Loucy (cell line): ENCODE results near the gene SIRT7.

ENCODE experiments used
- H2AFZ ChIP-seq: fragments of 200-600 bp; sonication (generic); 2 replicates; pipeline ENCODE4 v1.6.0; 2016; ENCODE audit warnings: antibody characterized with exemption, mild to moderate bottlenecking, low read length, moderate library complexity
- H3F3A ChIP-seq: fragments of 200-600 bp; 2 replicates; pipeline ENCODE4 v1.6.0; 2016; ENCODE audit warnings: antibody characterized with exemption, low read depth, mild to moderate bottlenecking
- H3K27me3 ChIP-seq: fragments of 200-600 bp; sonication (generic); 2 replicates; pipeline ENCODE4 v1.6.1; 2014; ENCODE audit warnings: low read length, mild to moderate bottlenecking; ENCODE audit not compliant: insufficient read depth, poor library complexity, severe bottlenecking
- H3K36me3 ChIP-seq: fragments of 200-600 bp; sonication (generic); 2 replicates; pipeline ENCODE4 v1.6.1; 2016; ENCODE audit warnings: low read length; ENCODE audit not compliant: insufficient read depth
- H3K4me1 ChIP-seq: fragments of 200-600 bp; sonication (generic); 2 replicates; pipeline ENCODE4 v1.5.1; 2014; ENCODE audit warnings: low read length, mild to moderate bottlenecking; ENCODE audit not compliant: insufficient read depth, poor library complexity, severe bottlenecking
- H3K4me2 ChIP-seq: fragments of 200-600 bp; sonication (generic); 2 replicates; pipeline ENCODE4 v1.6.0; 2014; ENCODE audit warnings: antibody characterized with exemption, low read length, low read depth, mild to moderate bottlenecking; ENCODE audit not compliant: poor library complexity, severe bottlenecking
- H3K4me3 ChIP-seq: fragments of 200-600 bp; sonication (generic); 2 replicates; pipeline ENCODE4 v1.5.1; 2014; ENCODE audit warnings: low read length, mild to moderate bottlenecking, mixed read lengths; ENCODE audit not compliant: poor library complexity, severe bottlenecking
- H3K79me2 ChIP-seq: fragments of 200-600 bp; sonication (generic); 2 replicates; pipeline ENCODE4 v1.6.1; 2014; ENCODE audit warnings: low read length; ENCODE audit not compliant: insufficient read depth
- H3K9ac ChIP-seq: fragments of 200-600 bp; sonication (generic); 2 replicates; pipeline ENCODE4 v1.6.0; 2014; ENCODE audit warnings: mild to moderate bottlenecking, low read depth, low read length, moderate library complexity; ENCODE audit not compliant: poor library complexity, severe bottlenecking
- H3K9me2 ChIP-seq: fragments of 200-600 bp; sonication (generic); replicated peaks from 2 replicates; pipeline ENCODE4 v1.6.1; 2016; ENCODE audit warnings: low read depth, low read length, mixed read lengths
- H3K9me3 ChIP-seq: fragments of 200-600 bp; sonication (generic); 2 replicates; pipeline ENCODE4 v1.6.1; 2014; ENCODE audit warnings: mild to moderate bottlenecking, antibody characterized with exemption, low read length, low read depth; ENCODE audit not compliant: insufficient read depth
- H4K20me1 ChIP-seq: fragments of 200-600 bp; sonication (generic); 2 replicates; pipeline ENCODE4 v1.6.0; 2014; ENCODE audit warnings: antibody characterized with exemption, low read length, mild to moderate bottlenecking; ENCODE audit not compliant: insufficient read depth, poor library complexity, severe bottlenecking
- EZH2phosphoT487 ChIP-seq: fragments of 200-600 bp; IDR thresholded peaks from 2 replicates; pipeline ENCODE4 v1.6.1; 2018; ENCODE audit warnings: antibody characterized with exemption, mild to moderate bottlenecking, moderate library complexity, borderline replicate concordance
- TF ChIP-seq, protein P1 (sequence below): fragments of 200-600 bp; sonication (generic); conservative IDR thresholded peaks from 2 replicates; pipeline ENCODE4 v1.5.1; 2014; ENCODE audit warnings: mild to moderate bottlenecking, antibody characterized with exemption, low read length

Gene SIRT7

DNA sequence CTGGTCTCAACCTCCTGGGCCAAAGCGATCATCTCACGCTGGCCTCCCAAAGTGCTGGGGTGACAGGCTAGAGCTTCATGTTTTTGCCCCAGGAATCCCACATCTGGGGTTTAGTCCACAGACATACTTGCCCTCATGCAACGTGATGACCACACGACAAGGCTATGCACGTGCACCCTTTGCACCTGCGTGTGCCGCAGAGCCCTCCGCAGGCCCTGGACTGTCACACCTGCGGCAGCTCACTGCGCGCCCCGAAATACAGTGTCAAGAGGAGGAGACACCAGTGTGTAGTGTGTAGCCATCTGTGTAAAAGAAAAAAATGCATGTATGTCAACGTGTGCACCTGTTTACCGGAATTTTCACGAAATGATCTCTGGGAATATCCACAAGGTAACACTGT lies 32.5 kb upstream of the SIRT7 start:
- H4K20me1 ChIP-seq = no peaks in the 10 kb centered on the region
- H3K9me3 ChIP-seq = no peaks in the 10 kb centered on the region
- no peaks in the 10 kb centered on the region for H3K27me3 ChIP-seq
- H3K9me2 ChIP-seq = no peaks in the 10 kb centered on the region
- H2AFZ ChIP-seq = no peak overlapping the region
- no peaks in the 10 kb centered on the region for H3K79me2 ChIP-seq
- no peak overlapping the region for H3K4me3 ChIP-seq
- no peak overlapping the region for H3K9ac ChIP-seq
- H3K4me2 ChIP-seq = no peak overlapping the region
- no peak for TF ChIP-seq EZH2phosphoT487
- TF ChIP-seq, protein P1, sequence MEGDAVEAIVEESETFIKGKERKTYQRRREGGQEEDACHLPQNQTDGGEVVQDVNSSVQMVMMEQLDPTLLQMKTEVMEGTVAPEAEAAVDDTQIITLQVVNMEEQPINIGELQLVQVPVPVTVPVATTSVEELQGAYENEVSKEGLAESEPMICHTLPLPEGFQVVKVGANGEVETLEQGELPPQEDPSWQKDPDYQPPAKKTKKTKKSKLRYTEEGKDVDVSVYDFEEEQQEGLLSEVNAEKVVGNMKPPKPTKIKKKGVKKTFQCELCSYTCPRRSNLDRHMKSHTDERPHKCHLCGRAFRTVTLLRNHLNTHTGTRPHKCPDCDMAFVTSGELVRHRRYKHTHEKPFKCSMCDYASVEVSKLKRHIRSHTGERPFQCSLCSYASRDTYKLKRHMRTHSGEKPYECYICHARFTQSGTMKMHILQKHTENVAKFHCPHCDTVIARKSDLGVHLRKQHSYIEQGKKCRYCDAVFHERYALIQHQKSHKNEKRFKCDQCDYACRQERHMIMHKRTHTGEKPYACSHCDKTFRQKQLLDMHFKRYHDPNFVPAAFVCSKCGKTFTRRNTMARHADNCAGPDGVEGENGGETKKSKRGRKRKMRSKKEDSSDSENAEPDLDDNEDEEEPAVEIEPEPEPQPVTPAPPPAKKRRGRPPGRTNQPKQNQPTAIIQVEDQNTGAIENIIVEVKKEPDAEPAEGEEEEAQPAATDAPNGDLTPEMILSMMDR = no peak
- no peaks in the 10 kb centered on the region for H3K36me3 ChIP-seq
- H3F3A ChIP-seq = no peaks in the 10 kb centered on the region
- no peaks in the 10 kb centered on the region for H3K4me1 ChIP-seq

DNA sequence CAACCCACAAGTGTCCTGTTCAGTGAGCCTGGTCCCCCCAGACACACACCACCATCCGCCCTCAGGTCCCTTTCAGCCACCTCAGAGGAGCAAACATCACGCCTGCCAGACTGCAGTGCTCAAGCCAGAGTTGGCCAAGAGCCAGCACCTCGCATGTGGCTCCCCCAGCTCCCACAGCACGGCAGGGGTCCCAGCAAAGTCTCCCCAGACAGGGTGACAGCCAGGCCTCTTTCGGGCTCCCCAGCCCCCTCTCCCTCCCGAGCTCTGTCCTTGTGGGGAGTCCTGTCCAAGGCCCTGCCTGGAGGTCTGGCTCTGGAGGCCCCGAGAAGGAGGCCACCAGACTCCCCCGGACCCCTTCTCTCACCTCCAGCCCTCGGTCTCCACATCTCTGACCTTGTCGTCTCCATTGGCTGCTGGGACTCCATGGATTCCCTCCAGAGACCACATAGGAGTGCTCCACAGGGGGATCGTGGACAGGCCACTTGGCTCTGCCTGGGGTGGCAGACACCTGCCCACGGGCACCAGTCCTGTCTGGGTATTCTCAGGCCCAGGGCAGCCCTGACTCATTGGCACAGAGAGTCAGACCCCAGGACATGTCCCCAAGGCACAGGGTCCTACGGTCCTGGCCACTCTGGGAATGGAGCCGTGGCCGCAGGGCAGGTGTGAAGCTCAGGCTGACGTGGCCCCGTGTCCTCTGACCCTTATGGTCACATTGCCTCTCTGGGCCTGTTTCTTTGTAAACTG lies 30.8 kb upstream of the SIRT7 start:
- Histone ChIP-seq H3K79me2 (no peaks in the 10 kb centered on the region), H3K9ac (no peak overlapping the region), H3K4me2 (no peak overlapping the region)

DNA sequence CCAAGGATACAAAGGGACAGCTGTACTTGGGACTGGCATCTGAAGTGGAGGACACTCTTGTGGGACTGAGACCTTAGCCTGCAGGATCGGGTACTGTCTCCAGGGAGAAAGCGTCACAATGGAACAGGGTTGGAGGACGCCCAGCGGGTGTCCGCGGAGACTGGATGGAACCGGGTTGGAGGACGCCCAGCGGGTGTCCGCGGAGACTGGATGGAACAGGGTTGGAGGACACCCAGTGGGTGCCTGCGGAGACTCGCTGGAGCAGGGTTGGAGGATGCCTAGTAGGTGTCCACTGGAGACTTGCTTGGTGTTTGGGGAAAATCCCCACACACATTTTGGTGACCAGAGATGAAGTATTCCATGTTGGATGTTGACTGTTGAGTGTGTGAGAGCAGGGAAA lies 29.2 kb upstream of the SIRT7 start, which contains the start of gene MYADML2:
Gene MYADML2, minus strand, starts transcription at position 45 of the 400 bp plus-strand sequence. CDS start 5,492 bp downstream, outside the sequence.
- TF ChIP-seq EZH2phosphoT487 = no peak
- TF ChIP-seq, protein P1 = no peak
- Histone ChIP-seq H3K4me3 (no peak within 1 kb of the TSS), H3K9ac (no peak within 1 kb of the TSS), H3K79me2 (no peaks in the 10 kb centered on the region), H3K36me3 (no peaks in the 10 kb centered on the region), H3K9me3 (no peaks in the 10 kb centered on the region), H3F3A (no peaks in the 10 kb centered on the region), H2AFZ (no peak within 1 kb of the TSS), H4K20me1 (no peaks in the 10 kb centered on the region), H3K4me1 (no peaks in the 10 kb centered on the region), H3K9me2 (no peaks in the 10 kb centered on the region), H3K4me2 (no peak within 1 kb of the TSS), H3K27me3 (no peaks in the 10 kb centered on the region)

More for the DNA sequence above, 30.8 kb upstream of the SIRT7 start:
- H3K9me3 ChIP-seq = no peaks in the 10 kb centered on the region
- H2AFZ ChIP-seq = no peak overlapping the region
- H3K4me3 ChIP-seq = no peak overlapping the region
- TF ChIP-seq EZH2phosphoT487 = no peak
- TF ChIP-seq, protein P1 = no peak
- no peaks in the 10 kb centered on the region for H3K4me1 ChIP-seq
- H3K9me2 ChIP-seq = no peaks in the 10 kb centered on the region
- no peaks in the 10 kb centered on the region for H3F3A ChIP-seq
- no peaks in the 10 kb centered on the region for H3K27me3 ChIP-seq
- no peaks in the 10 kb centered on the region for H4K20me1 ChIP-seq
- no peaks in the 10 kb centered on the region for H3K36me3 ChIP-seq
